Measurements from ENCODE around the gene BBC3.
A peak's percentile ranks its signal among the peaks of the same experiment; 100 is the strongest.
"Not testable (repeated sequence)": the region's sequence is repeated elsewhere in the genome, so short reads cannot be mapped to it uniquely, and the experiment has no call there.

The BBC3 gene, protein sequence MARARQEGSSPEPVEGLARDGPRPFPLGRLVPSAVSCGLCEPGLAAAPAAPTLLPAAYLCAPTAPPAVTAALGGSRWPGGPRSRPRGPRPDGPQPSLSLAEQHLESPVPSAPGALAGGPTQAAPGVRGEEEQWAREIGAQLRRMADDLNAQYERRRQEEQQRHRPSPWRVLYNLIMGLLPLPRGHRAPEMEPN

DNA sequence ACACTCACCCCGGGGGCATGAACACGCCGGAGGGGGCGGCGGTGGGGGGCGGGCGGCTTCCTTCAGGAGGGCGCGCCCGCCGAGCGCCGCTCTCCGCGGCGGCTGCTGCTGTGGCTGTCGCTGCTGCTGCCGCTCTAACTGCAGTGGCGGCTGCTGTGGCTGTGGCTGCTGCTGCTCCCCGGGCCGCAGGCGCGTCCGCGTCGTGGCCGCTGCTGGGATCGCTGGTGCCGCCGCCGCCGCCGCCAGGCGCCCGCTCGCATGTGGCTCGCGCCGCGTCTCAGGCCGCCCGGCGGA is at the start of gene BBC3:
TSS of gene BBC3 (minus strand) at position 279 of the 294 bp plus-strand sequence. CDS start 2,768 bp downstream, outside the sequence.
- DNase-seq: no peak

DNA sequence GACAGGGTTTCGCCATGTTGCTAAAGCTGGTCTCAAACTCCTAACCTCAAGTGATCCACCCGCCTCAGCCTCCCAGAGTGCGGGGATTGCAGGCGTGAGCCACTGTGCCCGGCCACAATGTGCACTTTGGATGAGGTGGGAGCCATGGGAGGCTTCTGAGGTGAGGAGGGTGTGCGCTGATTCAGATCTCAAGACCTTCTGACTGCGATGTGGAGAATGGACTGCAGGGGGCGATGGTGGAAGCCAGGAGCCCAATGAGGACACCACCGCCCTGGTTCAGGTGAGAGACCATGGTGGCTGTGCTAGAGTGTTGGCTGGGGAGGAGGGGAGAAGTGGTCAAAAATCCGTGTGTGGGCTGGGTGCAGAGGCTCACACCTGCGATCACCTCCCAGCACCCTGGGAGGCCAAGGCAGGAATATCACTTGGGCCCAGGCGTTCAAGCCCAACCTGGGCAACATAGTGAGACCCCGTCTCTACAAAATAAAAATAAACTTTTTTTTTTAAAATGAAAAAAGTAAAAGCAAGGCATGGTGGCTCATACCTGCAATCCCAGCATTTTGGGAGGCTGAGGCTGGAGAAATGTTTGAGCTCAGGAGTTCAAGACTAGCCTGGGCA is 49.3 kb upstream of the BBC3 start:
- peak; percentile 83 to 85 for DNase-seq

DNA sequence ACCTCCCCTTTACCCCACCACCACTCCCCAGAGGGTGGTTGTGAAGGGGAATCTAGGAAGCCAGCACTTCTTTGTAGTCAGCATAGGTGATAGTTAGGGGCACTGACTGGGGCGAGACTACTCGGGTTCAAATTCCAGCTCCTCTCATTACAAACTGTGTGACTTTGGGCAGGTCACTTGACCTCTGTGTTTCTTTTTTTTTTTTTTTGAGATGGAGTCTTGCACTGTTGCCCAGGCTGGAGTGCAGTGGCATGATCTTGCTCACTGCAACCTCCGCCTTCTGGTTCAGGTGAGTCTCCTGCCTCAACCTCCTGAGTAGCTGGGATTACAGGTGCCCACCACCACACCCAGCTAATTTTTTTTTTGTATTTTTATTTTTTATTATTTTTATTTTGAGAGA is 45.5 kb upstream of the BBC3 start:
- DNase-seq: not testable (repeated sequence)

GRCh38 chr19:47275791-47276461 is 44.9 kb upstream of the BBC3 start:
- no peak for DNase-seq

DNA sequence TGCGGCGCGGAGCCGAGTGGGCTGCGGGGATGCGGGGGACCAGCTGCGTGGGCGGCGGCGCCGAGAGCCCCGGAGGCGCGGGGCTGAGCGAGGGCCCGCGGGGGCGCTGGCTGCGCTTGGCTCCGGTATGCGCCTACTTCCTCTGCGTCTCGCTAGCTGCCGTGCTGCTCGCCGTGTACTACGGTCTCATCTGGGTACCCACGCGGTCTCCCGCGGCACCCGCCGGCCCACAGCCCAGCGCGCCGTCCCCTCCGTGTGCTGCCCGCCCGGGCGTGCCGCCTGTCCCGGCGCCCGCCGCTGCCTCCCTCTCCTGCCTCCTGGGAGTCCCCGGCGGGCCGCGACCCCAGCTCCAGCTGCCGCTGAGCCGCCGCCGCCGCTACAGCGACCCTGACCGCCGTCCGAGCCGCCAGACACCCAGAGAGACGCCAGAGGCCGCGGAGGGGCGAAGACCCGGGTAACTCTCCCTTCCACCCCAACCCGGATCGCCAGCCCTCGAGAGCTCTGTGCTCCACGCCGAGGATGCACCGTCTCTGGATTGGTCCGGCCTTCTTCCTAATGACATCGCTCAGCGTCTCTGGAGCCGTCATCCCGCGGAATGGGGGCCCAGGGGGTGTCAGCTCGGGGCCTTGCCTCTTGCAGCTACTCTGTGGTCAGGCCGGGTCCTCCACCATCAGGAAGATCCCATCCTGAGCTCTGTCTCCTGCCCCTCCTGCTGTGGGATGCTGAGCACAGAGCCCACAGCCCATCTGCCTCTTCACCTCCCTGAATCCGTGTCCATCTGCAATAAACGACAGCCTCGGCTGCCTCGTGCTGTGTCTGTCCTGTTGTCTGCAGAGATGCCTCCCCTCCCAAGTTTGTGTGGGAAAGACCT is 44.1 kb upstream of the BBC3 start:
- DNase-seq: no peak

DNA sequence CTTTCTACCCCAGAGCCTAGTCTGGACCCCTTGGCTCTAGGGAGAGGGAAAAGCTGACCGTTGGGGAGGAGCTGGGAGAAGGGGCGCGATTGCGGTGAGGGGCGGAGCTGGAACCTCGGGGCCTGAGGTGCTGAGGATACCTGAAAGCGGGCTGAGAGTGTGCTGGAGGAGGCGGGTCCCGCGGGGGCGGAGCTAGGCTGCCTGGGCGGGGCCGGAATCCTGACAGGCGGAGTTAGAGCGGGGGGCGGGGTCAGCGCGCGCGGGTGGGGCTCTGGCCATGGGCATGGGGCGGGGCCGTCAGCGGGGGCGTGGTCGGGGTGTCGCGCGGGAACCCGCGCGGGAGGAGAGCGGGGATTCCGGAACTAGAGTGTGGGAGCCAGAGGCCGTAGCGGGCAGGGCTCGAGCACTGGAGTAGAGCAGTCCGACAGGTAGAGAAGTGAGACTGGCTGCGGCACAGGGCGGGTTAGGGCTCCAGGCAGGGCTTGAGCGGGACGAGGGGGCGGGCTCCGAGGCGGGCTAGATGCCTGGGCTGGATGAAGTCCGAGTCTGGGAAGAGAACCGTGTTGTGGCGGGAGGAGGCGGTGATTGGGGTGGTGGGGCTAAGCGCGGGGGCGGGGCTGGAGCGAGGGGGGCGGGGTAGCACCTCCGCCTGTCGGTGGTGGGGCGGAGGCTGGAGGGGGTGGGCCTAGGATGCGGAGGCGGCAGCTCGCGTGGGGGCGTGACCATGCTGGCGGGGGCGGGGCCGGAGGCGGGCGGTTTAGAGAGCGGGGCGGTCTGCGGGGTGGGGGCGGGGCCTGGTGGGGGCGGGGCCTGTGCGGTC is 43.3 kb upstream of the BBC3 start, which contains the start of gene INAFM1:
TSS of gene INAFM1 (plus strand) at position 815 of the 820 bp plus-strand sequence. CDS start 35 bp downstream, outside the sequence.
- peak; percentile 100 for DNase-seq

GRCh38 chr19:47273313-47274070 is 42.5 kb upstream of the BBC3 start:
- peak; percentile 92 to 94 for DNase-seq

DNA sequence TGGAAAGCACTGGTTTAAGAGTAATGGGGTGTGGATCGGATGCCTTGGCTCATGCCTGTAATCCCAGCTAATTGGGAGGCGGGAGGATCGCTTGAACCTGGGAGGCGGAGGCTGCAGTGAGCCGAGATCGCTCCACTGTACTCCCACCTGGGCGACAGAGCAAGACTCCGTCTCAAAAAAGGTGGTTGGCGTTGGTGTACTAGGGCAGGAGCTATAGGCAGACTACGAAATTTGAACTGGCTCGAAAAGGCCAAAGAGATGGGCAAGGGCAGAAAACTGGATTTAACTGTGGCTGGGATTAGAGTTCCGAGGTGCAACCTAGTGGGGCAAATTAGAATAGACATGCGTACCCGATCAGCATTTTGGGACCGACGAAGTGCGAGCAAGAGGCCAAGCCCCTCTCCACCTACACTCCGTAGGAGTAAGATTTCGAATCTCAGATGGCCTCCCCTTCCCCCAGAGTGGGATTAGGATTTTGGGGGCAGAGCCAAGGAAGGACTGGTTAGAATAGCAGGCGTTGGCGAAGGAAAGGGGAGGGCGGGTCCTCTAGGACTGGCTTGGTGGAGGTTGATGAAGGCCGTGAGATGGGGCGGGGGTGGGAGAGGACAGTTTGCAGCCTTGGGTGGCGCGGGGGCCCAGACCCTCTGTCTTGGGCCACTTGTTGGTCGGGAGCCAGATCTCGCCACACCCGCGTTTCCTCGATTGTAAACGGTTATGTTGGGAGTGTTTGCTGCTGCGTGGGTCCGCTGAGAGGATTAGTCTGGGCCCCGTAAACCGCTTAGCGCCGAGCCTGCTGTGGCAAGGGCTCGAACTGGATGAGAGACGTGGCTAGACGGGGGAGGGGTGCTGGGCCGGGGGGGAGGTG is 41.7 kb upstream of the BBC3 start:
- peak in 1 of 2 experiments; percentile 40 for DNase-seq

- no peak for DNase-seq
Measured at GRCh38 chr19:47271949-47272348, 41.0 kb upstream of the BBC3 start.

GRCh38 chr19:47270408-47270807 is 39.4 kb upstream of the BBC3 start:
- DNase-seq: no peak

- no peak for DNase-seq
Measured at GRCh38 chr19:47269596-47269995, 38.6 kb upstream of the BBC3 start.

- no peak for DNase-seq
Measured at GRCh38 chr19:47268028-47268427, 37.0 kb upstream of the BBC3 start.

GRCh38 chr19:47267350-47267759 is 36.4 kb upstream of the BBC3 start:
- DNase-seq: no peak

DNA sequence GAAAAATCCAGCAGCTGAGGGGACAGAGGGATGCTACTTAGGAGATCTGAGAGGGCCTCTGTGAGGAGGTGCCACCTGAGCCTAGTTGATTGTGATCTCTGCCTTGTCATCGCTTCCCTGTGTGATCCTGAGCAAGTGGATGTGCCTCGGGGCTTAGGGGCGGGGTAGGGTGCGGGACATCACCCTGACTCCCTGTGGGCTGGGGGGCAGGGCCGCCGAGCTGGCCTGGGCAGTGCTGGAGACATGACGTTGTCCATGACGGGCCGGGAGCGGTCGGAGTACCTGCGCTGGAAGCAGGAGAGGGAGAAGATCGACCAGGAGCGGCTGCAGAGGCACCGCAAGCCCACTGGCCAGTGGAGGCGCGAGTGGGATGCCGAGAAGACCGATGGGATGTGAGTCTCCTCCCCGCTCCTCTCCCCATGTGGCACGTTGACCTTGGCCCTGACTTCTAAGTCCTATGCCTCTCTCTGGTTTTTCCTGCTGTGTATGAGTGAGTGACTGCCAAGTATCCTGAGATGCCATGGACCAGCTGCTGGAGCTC is 35.5 kb upstream of the BBC3 start:
- DNase-seq: no peak

DNA sequence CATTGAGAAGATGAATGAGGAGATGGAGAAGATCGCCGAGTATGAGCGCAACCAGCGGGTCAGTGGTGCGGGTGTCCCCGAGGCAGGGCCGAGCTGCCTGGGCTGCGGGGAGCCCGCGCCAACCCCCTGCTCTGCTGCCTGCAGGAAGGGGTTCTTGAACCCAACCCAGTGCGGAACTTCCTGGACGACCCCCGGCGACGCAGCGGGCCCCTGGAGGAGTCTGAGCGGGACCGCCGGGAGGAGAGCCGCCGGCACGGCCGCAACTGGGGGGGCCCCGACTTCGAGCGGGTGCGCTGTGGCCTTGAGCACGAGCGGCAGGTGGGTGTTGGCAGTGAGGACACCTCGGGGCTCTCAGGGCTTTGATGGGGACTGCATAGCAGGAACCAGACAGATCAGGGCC is 33.6 kb upstream of the BBC3 start:
- no peak for DNase-seq

DNA sequence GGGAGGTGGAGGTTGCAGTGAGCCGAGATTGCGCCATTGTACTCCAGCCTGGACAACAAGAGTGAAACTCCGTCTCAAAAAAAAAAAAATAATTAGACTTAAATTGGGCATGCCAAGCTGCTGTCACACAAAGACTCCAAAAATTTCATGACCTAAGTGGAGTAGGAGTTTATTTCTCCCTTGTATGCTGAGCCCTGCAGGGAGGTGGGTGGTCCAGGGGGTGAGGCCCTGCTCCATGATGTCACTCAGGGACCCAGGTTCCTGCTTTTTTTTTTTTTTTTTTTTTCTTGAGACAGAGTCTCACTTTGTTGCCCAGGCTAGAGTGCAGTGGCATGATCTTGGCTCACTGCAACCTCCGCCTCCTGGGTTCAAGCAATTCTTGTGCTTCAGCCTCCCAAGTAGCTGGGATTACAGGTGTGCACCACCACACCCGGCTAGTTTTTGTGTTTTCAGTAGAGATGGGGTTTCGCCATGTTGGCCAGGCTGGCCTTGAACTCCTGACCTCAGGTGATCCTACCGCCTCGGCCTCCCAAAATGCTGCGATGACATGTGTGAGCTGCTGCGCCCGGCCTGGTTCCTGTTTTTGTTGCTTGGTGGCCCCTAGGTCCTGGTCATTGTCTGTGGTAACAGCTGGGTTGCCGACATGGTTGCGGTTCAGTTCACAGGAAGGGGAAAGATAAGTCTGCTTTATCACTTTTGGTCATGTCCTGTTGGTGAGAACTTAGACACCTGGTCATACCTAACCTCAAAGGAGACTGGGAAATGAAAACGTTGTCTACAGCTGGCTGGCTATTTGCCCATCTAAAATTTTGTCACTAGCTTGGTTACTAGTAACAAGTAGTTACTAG is 31.2 kb upstream of the BBC3 start:
- not testable (repeated sequence) for DNase-seq

- no peak for DNase-seq
Measured at GRCh38 chr19:47260476-47260875, 29.5 kb upstream of the BBC3 start.

GRCh38 chr19:47258895-47259555 is 28.0 kb upstream of the BBC3 start:
- no peak for DNase-seq

DNA sequence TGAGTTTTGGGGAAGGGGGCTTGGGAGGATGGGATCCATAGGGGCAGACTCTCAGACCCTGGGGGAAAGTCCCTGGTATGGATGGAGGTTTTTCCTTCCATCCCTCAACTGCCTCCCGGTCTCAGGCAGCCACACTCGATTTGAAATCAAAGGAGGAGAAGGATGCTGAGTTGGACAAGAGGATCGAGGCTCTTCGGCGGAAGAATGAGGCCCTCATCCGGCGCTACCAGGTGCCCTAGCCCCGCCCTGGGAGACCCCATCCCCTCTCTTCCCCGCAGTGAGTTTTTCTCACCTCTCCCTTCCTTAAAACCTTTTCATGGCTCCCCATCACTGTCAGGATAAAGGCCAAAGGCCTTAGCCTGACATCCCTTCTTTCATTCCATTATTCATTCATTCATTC is 27.4 kb upstream of the BBC3 start:
- no peak for DNase-seq

Measured in activated T-cell treated with anti-CD3 and anti-CD28 coated beads, Interleukin-2, amount 50 U/mL, for 48 hours (primary cell).